ENCODE measurements around the gene ST3GAL4.

The ST3GAL4 gene

DNA sequence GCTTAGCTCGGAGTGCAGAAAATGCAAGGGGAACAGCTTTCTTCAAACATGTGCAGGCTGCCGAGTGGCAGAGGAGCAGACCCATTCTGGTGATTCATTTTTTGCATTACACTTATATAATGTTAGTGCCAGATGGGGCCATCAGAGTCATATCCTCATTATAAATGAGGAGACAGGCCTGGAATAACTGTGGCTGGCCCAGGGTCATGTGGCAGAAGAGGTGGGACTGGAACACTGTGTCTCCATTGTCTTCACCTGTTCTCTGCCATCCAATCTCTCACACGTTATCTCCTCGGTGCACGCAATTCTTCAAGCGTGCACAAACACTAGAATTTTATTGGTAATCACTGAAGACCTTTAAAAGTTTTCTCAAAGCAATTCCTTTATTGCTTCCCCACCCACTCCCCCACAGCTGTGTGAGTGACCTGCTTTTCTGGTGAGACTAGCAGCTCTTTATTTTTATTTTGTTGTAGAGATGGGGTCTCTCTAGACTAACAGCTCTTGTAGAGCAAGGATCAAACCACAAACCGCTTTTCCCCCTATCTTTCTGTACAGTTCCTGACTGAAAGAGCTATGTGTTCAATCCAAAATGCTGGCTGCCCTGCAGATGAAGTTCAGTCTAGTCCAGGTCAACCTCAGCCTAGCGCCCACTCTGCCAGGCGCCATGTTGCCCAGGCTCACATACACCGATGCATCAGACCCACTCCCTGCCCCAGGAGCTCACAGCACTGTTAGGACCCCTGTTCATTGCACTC is 75.3 kb downstream of the ST3GAL4 start:
- H3K27me3 ChIP-seq: no peaks in the 10 kb centered on the region
- H3K4me3 ChIP-seq (ENCODE audit: low read depth in 1 of 2, low read length in 1 of 2): no peak overlapping the region
- no peaks in the 10 kb centered on the region for H3K4me1 ChIP-seq (ENCODE audit: control insufficient read depth in 1 of 2, insufficient read depth in 1 of 2, low read depth in 1 of 2, low read length in 1 of 2)
- H3K9me3 ChIP-seq: no peaks in the 10 kb centered on the region
- H3K27ac ChIP-seq: no peak overlapping the region
- TF ChIP-seq, protein P1, sequence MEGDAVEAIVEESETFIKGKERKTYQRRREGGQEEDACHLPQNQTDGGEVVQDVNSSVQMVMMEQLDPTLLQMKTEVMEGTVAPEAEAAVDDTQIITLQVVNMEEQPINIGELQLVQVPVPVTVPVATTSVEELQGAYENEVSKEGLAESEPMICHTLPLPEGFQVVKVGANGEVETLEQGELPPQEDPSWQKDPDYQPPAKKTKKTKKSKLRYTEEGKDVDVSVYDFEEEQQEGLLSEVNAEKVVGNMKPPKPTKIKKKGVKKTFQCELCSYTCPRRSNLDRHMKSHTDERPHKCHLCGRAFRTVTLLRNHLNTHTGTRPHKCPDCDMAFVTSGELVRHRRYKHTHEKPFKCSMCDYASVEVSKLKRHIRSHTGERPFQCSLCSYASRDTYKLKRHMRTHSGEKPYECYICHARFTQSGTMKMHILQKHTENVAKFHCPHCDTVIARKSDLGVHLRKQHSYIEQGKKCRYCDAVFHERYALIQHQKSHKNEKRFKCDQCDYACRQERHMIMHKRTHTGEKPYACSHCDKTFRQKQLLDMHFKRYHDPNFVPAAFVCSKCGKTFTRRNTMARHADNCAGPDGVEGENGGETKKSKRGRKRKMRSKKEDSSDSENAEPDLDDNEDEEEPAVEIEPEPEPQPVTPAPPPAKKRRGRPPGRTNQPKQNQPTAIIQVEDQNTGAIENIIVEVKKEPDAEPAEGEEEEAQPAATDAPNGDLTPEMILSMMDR (IDR thresholded peaks at IDR 0.05): no peak
- no peaks in the 10 kb centered on the region for H3K36me3 ChIP-seq

DNA sequence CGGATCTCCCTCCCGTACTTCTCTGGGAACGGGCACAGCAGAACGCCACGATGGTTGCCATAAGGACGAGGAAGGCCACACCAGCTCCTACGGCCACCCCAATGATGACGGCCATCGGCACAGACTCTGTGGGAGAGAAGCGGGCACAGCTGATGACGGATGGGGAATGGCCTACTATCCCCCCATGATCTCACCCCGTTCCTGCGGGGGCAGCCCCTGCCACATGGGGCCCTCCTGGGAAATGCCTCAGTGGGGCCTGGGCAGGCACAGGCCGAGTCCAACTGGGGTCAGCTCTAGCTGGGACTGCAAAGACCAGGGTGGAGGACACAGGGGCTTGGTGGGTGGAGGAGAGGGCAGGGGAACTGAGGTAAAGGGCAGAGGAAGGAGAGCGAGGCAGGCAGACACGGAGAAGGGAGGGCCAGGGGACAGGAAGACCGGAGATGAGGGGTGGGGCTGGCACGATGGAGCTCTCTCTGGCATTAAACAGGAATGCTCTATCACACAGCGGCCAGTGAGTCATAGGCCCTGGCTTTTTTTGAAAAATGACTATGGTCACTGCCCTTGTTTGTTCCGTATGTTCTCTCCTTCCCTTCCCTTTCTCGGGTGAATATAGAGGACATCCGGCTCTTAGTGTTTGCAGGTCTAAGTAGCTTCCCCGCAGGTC is 76.0 kb downstream of the ST3GAL4 start:
- Histone ChIP-seq H3K36me3 (no peaks in the 10 kb centered on the region), H3K27ac (no peak overlapping the region), H3K4me3 (ENCODE audit: low read depth in 1 of 2, low read length in 1 of 2) (no peak overlapping the region), H3K9me3 (no peaks in the 10 kb centered on the region), H3K27me3 (no peaks in the 10 kb centered on the region), H3K4me1 (ENCODE audit: control insufficient read depth in 1 of 2, insufficient read depth in 1 of 2, low read depth in 1 of 2, low read length in 1 of 2) (no peaks in the 10 kb centered on the region)
- TF ChIP-seq, protein P1 (IDR thresholded peaks at IDR 0.05): no peak

DNA sequence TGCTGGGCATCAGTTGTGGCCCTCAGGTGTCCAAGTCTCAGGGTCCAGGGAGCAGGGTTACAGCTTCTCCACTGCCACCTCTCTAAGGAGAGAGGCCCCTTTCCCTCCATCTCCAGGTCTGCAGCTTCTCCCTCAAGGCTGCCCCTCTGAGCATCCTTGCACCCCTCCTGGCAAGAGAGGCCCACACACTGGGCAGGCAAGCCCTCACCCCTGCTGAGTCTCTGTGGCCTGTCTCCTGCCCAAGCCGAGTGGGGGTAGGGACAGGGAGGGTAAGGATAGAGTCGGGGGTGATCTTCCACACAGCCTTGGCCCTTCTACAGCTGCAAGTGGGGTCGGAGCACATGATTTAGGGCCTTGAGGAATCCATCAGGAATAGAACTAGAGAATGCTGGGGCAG is 76.6 kb downstream of the ST3GAL4 start:
- TF ChIP-seq, protein P1 (IDR thresholded peaks at IDR 0.05): no peak
- no peak overlapping the region for H3K27ac ChIP-seq
- no peaks in the 10 kb centered on the region for H3K27me3 ChIP-seq

DNA sequence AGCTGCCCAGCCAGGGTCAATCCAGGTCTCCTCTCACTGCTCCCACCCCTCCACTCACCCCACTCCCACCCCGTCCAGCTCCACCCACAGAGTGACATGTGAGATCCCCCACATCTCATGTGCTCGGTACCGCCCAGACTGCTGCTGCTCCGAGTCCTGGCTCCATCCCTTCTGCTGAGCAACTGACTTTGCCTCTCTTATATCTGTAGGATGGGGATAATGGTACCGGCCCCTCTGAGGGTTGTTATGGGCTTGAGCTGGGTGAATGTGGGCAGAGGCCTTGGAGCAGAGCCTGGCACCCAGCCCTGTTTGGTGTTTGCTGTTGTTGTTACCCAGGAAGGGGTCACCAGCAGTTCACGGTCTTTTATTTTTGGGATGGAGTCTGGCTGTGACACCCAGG is 77.0 kb downstream of the ST3GAL4 start:
- Histone ChIP-seq H3K9me3 (no peaks in the 10 kb centered on the region), H3K36me3 (no peaks in the 10 kb centered on the region), H3K4me1 (ENCODE audit: control insufficient read depth in 1 of 2, insufficient read depth in 1 of 2, low read depth in 1 of 2, low read length in 1 of 2) (no peaks in the 10 kb centered on the region), H3K4me3 (ENCODE audit: low read depth in 1 of 2, low read length in 1 of 2) (no peak overlapping the region), H3K27ac (no peak overlapping the region), H3K27me3 (no peaks in the 10 kb centered on the region)
- TF ChIP-seq, protein P1 (IDR thresholded peaks at IDR 0.05): no peak

More for the DNA sequence above, 76.6 kb downstream of the ST3GAL4 start:
- Histone ChIP-seq H3K9me3 (no peaks in the 10 kb centered on the region), H3K4me1 (ENCODE audit: control insufficient read depth in 1 of 2, insufficient read depth in 1 of 2, low read depth in 1 of 2, low read length in 1 of 2) (no peaks in the 10 kb centered on the region), H3K4me3 (ENCODE audit: low read depth in 1 of 2, low read length in 1 of 2) (no peak overlapping the region), H3K36me3 (no peaks in the 10 kb centered on the region)

DNA sequence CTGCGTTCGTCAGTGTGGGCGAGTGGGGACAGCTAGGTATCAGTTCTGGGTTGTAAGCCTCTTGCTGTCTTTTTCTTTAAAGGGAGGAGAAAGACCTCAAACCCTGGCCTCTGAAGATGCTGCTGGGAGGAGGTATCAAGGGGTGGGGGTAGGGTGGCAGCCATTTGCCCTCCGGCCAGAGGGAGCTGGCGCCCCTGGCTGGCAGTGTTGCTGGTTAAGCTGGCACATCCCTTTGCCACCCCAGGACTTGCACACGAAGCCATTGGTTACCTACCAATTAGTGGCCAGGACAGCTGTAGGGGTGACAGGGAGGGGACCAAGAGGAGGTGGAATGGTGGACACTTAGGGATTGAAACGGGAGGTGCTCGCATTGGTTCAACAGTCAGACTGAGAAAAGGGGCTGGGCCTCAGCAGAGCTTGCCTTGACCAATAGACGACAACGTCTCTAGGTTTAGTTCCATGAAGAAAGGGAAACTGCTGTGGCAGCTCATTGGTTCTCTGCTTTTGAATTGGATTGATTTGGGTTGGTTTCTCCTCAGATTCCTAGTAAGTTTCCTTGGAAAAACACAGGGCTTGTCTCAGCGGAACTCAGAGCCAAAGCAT is 77.9 kb downstream of the ST3GAL4 start:
- Histone ChIP-seq H3K9me3 (no peaks in the 10 kb centered on the region), H3K4me1 (ENCODE audit: control insufficient read depth in 1 of 2, insufficient read depth in 1 of 2, low read depth in 1 of 2, low read length in 1 of 2) (no peaks in the 10 kb centered on the region), H3K27ac (no peak overlapping the region), H3K4me3 (ENCODE audit: low read depth in 1 of 2, low read length in 1 of 2) (no peak overlapping the region), H3K36me3 (no peaks in the 10 kb centered on the region), H3K27me3 (no peaks in the 10 kb centered on the region)
- TF ChIP-seq, protein P1 (IDR thresholded peaks at IDR 0.05): no peak
